Neural cell (in vitro differentiated cells): ENCODE results near the gene FUNDC1.

Experiments
- CTCF ChIP-seq: fragments of 450-650 bp; IDR thresholded peaks from 2 replicates; pipeline ENCODE4 v1.5.1; 2014; ENCODE audit warnings: antibody characterized with exemption, mild to moderate bottlenecking, moderate library complexity; ENCODE audit not compliant: poor library complexity, severe bottlenecking
- EP300 ChIP-seq: fragments of 450-650 bp; conservative IDR thresholded peaks from 2 replicates; pipeline ENCODE4 v1.6.1; 2014; ENCODE audit warnings: antibody characterized with exemption, mild to moderate bottlenecking, moderate library complexity; ENCODE audit not compliant: poor library complexity, severe bottlenecking
- EZH2 ChIP-seq: fragments of 200-600, 300-800 bp; shearing (Covaris generic), sonication (generic); IDR thresholded peaks from 2 replicates; pipeline ENCODE4 v1.6.1; 2014; ENCODE audit warnings: antibody characterized with exemption, low read length, borderline replicate concordance, mild to moderate bottlenecking; ENCODE audit not compliant: insufficient read depth, poor library complexity, severe bottlenecking
- MXI1 ChIP-seq: fragments of 450-650 bp; conservative IDR thresholded peaks from 2 replicates; pipeline ENCODE4 v1.6.1; 2014; ENCODE audit warnings: antibody characterized with exemption, mild to moderate bottlenecking; ENCODE audit not compliant: poor library complexity, severe bottlenecking
- POLR2AphosphoS5 ChIP-seq: IDR thresholded peaks from 2 replicates; pipeline ENCODE4 v1.6.1; 2012
- RAD21 ChIP-seq: fragments of 450-650 bp; conservative IDR thresholded peaks from 2 replicates; pipeline ENCODE4 v1.6.1; 2014; ENCODE audit warnings: antibody characterized with exemption, mild to moderate bottlenecking, moderate library complexity
- REST ChIP-seq: IDR thresholded peaks from 2 replicates; pipeline ENCODE4 v1.6.1; 2012; ENCODE audit warnings: borderline replicate concordance
- SMC3 ChIP-seq: fragments of 450-650 bp; conservative IDR thresholded peaks from 2 replicates; pipeline ENCODE4 v1.6.1; 2014; ENCODE audit warnings: antibody characterized with exemption, mild to moderate bottlenecking, moderate library complexity; ENCODE audit not compliant: poor library complexity
- TAF1 ChIP-seq: IDR thresholded peaks from 2 replicates; pipeline ENCODE4 v1.6.1; 2012; ENCODE audit warnings: low read depth

GRCh38 chrX:44494357-44494756, 48.3 kb downstream of the FUNDC1 start:
- TF ChIP-seq CTCF (no peak), EZH2 (no peak), POLR2AphosphoS5 (no peak), EP300 (no peak), REST (no peak), TAF1 (no peak), SMC3 (no peak), RAD21 (no peak), MXI1 (no peak)
